ENCODE data around the gene PPCS.

The PPCS gene

GRCh38 chr1:42424201-42424600 lies 32.1 kb upstream of the PPCS start:
- Histone ChIP-seq H3K27me3 (ENCODE audit: control insufficient read depth in 5 of 5, insufficient read depth in 4 of 5, low read length in 5 of 5) (peaks cover 0 to 7% (median 0%) of the 10 kb centered on the region in 5 donors), H3K27ac (ENCODE audit: low read depth, low read length) (no peak overlapping the region), H3K9me3 (ENCODE audit: control insufficient read depth in 5 of 5, low read length in 5 of 5) (no peaks in the 10 kb centered on the region), H3K36me3 (ENCODE audit: control insufficient read depth in 5 of 5, insufficient read depth in 5 of 5, low read length in 5 of 5) (no peaks in the 10 kb centered on the region), H3K9ac (ENCODE audit: low read length in 5 of 5) (no peak overlapping the region), H3K4me1 (ENCODE audit: control insufficient read depth in 5 of 5, insufficient read depth in 5 of 5, low read length in 5 of 5) (peaks cover 4 to 23% (median 16%) of the 10 kb centered on the region in 5 donors), H3K4me3 (ENCODE audit: low read depth in 1 of 5, low read length in 5 of 5) (no peak overlapping the region)

DNA sequence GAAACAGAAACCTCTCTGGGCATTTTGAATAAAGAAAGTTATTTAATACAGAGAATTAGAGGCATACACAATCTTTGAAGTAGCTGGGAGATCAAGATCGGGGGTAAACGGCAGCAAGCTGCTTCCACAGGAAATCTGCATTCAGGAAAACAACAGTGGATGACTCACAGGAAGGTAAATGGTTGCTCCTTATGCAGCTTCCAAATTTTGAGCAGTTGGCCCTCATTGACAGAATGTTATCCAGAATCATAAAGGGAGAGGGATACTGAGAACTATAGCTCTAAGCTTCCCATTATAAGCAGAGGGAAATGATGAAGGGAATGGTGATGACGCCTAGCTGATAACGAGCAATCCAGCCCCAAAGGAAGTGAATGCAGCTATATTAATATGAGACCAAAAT lies 29.1 kb upstream of the PPCS start:
- Histone ChIP-seq H3K4me3 (ENCODE audit: low read depth in 1 of 5, low read length in 5 of 5) (no peak overlapping the region), H3K9ac (ENCODE audit: low read length in 5 of 5) (no peak overlapping the region), H3K27me3 (ENCODE audit: control insufficient read depth in 5 of 5, insufficient read depth in 4 of 5, low read length in 5 of 5) (no peaks in the 10 kb centered on the region), H3K36me3 (ENCODE audit: control insufficient read depth in 5 of 5, insufficient read depth in 5 of 5, low read length in 5 of 5) (no peaks in the 10 kb centered on the region), H3K9me3 (ENCODE audit: control insufficient read depth in 5 of 5, low read length in 5 of 5) (no peaks in the 10 kb centered on the region), H3K27ac (ENCODE audit: low read depth, low read length) (no peak overlapping the region), H3K4me1 (ENCODE audit: control insufficient read depth in 5 of 5, insufficient read depth in 5 of 5, low read length in 5 of 5) (peaks cover 0 to 20% (median 16%) of the 10 kb centered on the region in 5 donors)

GRCh38 chr1:42429603-42430002 lies 26.7 kb upstream of the PPCS start:
- no peaks in the 10 kb centered on the region for H3K36me3 ChIP-seq (ENCODE audit: control insufficient read depth in 5 of 5, insufficient read depth in 5 of 5, low read length in 5 of 5)
- no peak overlapping the region for H3K9ac ChIP-seq (ENCODE audit: low read length in 5 of 5)
- peaks cover 0 to 7% (median 0%) of the 10 kb centered on the region in 5 donors for H3K4me1 ChIP-seq (ENCODE audit: control insufficient read depth in 5 of 5, insufficient read depth in 5 of 5, low read length in 5 of 5)

DNA sequence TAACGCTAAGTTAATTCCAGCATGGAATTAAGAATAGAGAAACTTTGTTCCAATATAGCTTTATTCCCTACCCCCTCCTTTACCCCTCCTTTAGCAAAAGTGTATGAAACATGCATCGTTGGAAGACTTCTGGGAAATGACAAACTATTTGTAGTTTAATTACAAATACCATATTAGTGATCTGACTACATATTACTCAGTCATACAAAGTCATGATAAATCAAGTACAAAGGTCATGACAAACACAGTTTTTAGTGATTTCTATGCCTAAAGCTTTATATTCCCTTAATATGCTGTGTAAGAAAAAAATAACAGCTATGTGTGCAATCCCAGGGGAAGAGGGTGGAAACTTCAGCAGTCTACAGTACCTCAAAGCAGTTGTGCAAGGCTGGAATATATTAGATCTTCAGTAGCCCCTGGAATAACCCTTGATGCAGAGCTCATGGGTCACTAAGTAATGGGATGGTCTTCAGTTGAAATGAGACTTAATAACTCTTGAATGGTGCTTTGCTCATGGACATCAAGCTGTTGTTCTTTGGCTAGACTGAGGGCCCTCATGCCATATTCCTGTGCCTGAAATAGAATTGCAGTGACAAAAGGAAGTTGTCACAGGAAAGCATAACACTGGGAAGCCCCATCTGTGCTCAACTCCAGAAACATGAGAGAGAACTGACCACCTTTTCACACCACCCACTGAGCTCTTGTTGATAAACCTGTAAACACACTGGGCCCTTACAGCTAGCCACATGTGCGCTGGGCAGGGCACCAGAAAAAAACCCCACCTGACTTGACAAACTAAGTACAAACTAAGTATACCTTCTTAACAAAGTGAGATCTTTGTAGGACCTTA lies 25.8 kb upstream of the PPCS start:
- peaks cover 0 to 7% (median 0%) of the 10 kb centered on the region in 5 donors for H3K4me1 ChIP-seq (ENCODE audit: control insufficient read depth in 5 of 5, insufficient read depth in 5 of 5, low read length in 5 of 5)
- no peaks in the 10 kb centered on the region for H3K9me3 ChIP-seq (ENCODE audit: control insufficient read depth in 5 of 5, low read length in 5 of 5)
- H3K9ac ChIP-seq (ENCODE audit: low read length in 5 of 5): no peak overlapping the region
- no peaks in the 10 kb centered on the region for H3K36me3 ChIP-seq (ENCODE audit: control insufficient read depth in 5 of 5, insufficient read depth in 5 of 5, low read length in 5 of 5)
- no peak overlapping the region for H3K27ac ChIP-seq (ENCODE audit: low read depth, low read length)
- no peak overlapping the region for H3K4me3 ChIP-seq (ENCODE audit: low read depth in 1 of 5, low read length in 5 of 5)
- H3K27me3 ChIP-seq (ENCODE audit: control insufficient read depth in 5 of 5, insufficient read depth in 4 of 5, low read length in 5 of 5): no peaks in the 10 kb centered on the region

More at GRCh38 chr1:42429603-42430002, 26.7 kb upstream of the PPCS start:
- no peaks in the 10 kb centered on the region for H3K9me3 ChIP-seq (ENCODE audit: control insufficient read depth in 5 of 5, low read length in 5 of 5)
- H3K27ac ChIP-seq (ENCODE audit: low read depth, low read length): no peak overlapping the region
- no peak overlapping the region for H3K4me3 ChIP-seq (ENCODE audit: low read depth in 1 of 5, low read length in 5 of 5)
- no peaks in the 10 kb centered on the region for H3K27me3 ChIP-seq (ENCODE audit: control insufficient read depth in 5 of 5, insufficient read depth in 4 of 5, low read length in 5 of 5)

GRCh38 chr1:42431514-42431913 lies 24.8 kb upstream of the PPCS start:
- Histone ChIP-seq H3K36me3 (ENCODE audit: control insufficient read depth in 5 of 5, insufficient read depth in 5 of 5, low read length in 5 of 5) (no peaks in the 10 kb centered on the region), H3K4me3 (ENCODE audit: low read depth in 1 of 5, low read length in 5 of 5) (no peak overlapping the region), H3K27me3 (ENCODE audit: control insufficient read depth in 5 of 5, insufficient read depth in 4 of 5, low read length in 5 of 5) (no peaks in the 10 kb centered on the region), H3K9me3 (ENCODE audit: control insufficient read depth in 5 of 5, low read length in 5 of 5) (no peaks in the 10 kb centered on the region), H3K9ac (ENCODE audit: low read length in 5 of 5) (no peak overlapping the region), H3K4me1 (ENCODE audit: control insufficient read depth in 5 of 5, insufficient read depth in 5 of 5, low read length in 5 of 5) (peaks cover 0 to 7% (median 0%) of the 10 kb centered on the region in 5 donors), H3K27ac (ENCODE audit: low read depth, low read length) (no peak overlapping the region)

GRCh38 chr1:42432714-42433113 lies 23.6 kb upstream of the PPCS start:
- H3K27me3 ChIP-seq (ENCODE audit: control insufficient read depth in 5 of 5, insufficient read depth in 4 of 5, low read length in 5 of 5): no peaks in the 10 kb centered on the region
- H3K36me3 ChIP-seq (ENCODE audit: control insufficient read depth in 5 of 5, insufficient read depth in 5 of 5, low read length in 5 of 5): no peaks in the 10 kb centered on the region
- no peaks in the 10 kb centered on the region for H3K9me3 ChIP-seq (ENCODE audit: control insufficient read depth in 5 of 5, low read length in 5 of 5)
- peaks cover 0 to 5% (median 0%) of the 10 kb centered on the region in 5 donors for H3K4me1 ChIP-seq (ENCODE audit: control insufficient read depth in 5 of 5, insufficient read depth in 5 of 5, low read length in 5 of 5)
- no peak overlapping the region for H3K27ac ChIP-seq (ENCODE audit: low read depth, low read length)
- no peak overlapping the region for H3K9ac ChIP-seq (ENCODE audit: low read length in 5 of 5)
- H3K4me3 ChIP-seq (ENCODE audit: low read depth in 1 of 5, low read length in 5 of 5): no peak overlapping the region

- Histone ChIP-seq H3K4me1 (ENCODE audit: control insufficient read depth in 5 of 5, insufficient read depth in 5 of 5, low read length in 5 of 5) (peaks cover 0 to 5% (median 0%) of the 10 kb centered on the region in 5 donors), H3K27me3 (ENCODE audit: control insufficient read depth in 5 of 5, insufficient read depth in 4 of 5, low read length in 5 of 5) (no peaks in the 10 kb centered on the region), H3K4me3 (ENCODE audit: low read depth in 1 of 5, low read length in 5 of 5) (no peak overlapping the region), H3K36me3 (ENCODE audit: control insufficient read depth in 5 of 5, insufficient read depth in 5 of 5, low read length in 5 of 5) (no peaks in the 10 kb centered on the region), H3K9ac (ENCODE audit: low read length in 5 of 5) (no peak overlapping the region), H3K9me3 (ENCODE audit: control insufficient read depth in 5 of 5, low read length in 5 of 5) (no peaks in the 10 kb centered on the region), H3K27ac (ENCODE audit: low read depth, low read length) (no peak overlapping the region)
These were observed 23.0 kb upstream of the PPCS start for GRCh38 chr1:42433369-42433768.

DNA sequence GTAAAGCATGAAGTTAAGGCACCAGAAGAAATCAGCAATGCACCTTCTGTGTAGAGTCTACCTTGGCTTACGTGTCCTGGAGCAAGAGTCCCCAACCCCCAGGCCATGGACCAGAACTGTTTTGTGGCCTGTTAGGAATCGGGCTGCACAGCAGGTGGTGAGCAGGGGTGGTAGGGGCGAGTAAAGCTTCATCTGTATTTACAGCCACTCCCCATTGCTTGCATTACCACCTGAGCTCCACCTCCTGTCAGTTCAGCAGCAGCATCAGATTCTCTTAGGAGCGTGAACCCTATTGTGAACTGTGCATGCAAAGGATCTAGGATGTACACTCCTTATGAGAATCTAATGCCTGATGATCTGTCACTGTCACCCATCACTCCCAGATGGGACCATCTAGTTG lies 22.0 kb upstream of the PPCS start:
- Histone ChIP-seq H3K27ac (ENCODE audit: low read depth, low read length) (no peak overlapping the region), H3K9ac (ENCODE audit: low read length in 5 of 5) (no peak overlapping the region), H3K36me3 (ENCODE audit: control insufficient read depth in 5 of 5, insufficient read depth in 5 of 5, low read length in 5 of 5) (no peaks in the 10 kb centered on the region), H3K4me3 (ENCODE audit: low read depth in 1 of 5, low read length in 5 of 5) (no peak overlapping the region), H3K4me1 (ENCODE audit: control insufficient read depth in 5 of 5, insufficient read depth in 5 of 5, low read length in 5 of 5) (peaks cover 0 to 5% (median 0%) of the 10 kb centered on the region in 5 donors), H3K9me3 (ENCODE audit: control insufficient read depth in 5 of 5, low read length in 5 of 5) (no peaks in the 10 kb centered on the region), H3K27me3 (ENCODE audit: control insufficient read depth in 5 of 5, insufficient read depth in 4 of 5, low read length in 5 of 5) (no peaks in the 10 kb centered on the region)

DNA sequence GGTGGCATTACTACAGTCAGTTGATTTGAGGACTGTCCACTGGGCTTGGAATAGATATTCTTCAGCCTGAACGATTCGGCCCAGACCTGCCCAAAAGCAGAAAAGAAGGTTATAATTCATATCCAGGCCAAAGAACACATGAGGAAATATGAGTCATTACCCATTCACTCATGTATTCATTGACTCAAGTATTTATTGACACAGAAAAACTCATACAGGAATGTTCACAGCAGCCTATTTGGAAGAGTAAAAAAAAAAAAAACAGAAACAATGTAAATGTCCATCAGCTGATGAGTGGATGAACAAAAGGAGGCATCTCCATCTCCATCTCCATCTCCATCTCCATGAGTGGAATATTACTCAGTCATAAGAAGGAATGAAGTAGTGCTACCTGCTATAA lies 16.4 kb upstream of the PPCS start:
- H3K27ac ChIP-seq (ENCODE audit: low read depth, low read length): no peak overlapping the region

DNA sequence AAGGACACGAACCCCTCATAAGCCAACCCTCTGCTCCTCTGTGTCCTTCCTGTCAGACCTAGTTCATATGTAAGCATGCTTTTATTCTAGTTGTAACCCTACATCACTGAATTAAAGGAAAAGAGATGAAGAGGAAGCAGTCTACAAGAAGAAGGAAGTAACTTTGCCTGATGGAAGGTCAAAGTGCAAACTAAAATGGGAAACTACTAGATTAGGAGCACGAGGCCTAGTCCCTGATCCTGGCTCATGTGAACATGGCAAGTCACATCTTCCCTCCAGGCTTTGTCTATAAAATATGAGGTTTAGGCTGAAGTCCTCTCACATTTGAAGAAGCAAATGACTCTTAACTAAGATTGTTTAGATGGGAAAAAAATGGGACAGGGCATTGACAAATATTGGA lies 13.7 kb upstream of the PPCS start:
- Histone ChIP-seq H3K4me1 (ENCODE audit: control insufficient read depth in 5 of 5, insufficient read depth in 5 of 5, low read length in 5 of 5) (no peaks in the 10 kb centered on the region), H3K9ac (ENCODE audit: low read length in 5 of 5) (no peak overlapping the region), H3K36me3 (ENCODE audit: control insufficient read depth in 5 of 5, insufficient read depth in 5 of 5, low read length in 5 of 5) (no peaks in the 10 kb centered on the region), H3K4me3 (ENCODE audit: low read depth in 1 of 5, low read length in 5 of 5) (no peak overlapping the region), H3K9me3 (ENCODE audit: control insufficient read depth in 5 of 5, low read length in 5 of 5) (no peaks in the 10 kb centered on the region), H3K27ac (ENCODE audit: low read depth, low read length) (no peak overlapping the region), H3K27me3 (ENCODE audit: control insufficient read depth in 5 of 5, insufficient read depth in 4 of 5, low read length in 5 of 5) (no peaks in the 10 kb centered on the region)

More for the DNA sequence above, 16.4 kb upstream of the PPCS start:
- H3K9ac ChIP-seq (ENCODE audit: low read length in 5 of 5): no peak overlapping the region
- H3K36me3 ChIP-seq (ENCODE audit: control insufficient read depth in 5 of 5, insufficient read depth in 5 of 5, low read length in 5 of 5): no peaks in the 10 kb centered on the region
- no peaks in the 10 kb centered on the region for H3K9me3 ChIP-seq (ENCODE audit: control insufficient read depth in 5 of 5, low read length in 5 of 5)
- H3K27me3 ChIP-seq (ENCODE audit: control insufficient read depth in 5 of 5, insufficient read depth in 4 of 5, low read length in 5 of 5): no peaks in the 10 kb centered on the region
- H3K4me3 ChIP-seq (ENCODE audit: low read depth in 1 of 5, low read length in 5 of 5): no peak overlapping the region
- no peaks in the 10 kb centered on the region for H3K4me1 ChIP-seq (ENCODE audit: control insufficient read depth in 5 of 5, insufficient read depth in 5 of 5, low read length in 5 of 5)
